Measurements from ENCODE around the gene DNAAF2.
"Not testable (repeated sequence)": the region's sequence is repeated elsewhere in the genome, so short reads cannot be mapped to it uniquely, and the experiment has no call there.

Gene DNAAF2, protein sequence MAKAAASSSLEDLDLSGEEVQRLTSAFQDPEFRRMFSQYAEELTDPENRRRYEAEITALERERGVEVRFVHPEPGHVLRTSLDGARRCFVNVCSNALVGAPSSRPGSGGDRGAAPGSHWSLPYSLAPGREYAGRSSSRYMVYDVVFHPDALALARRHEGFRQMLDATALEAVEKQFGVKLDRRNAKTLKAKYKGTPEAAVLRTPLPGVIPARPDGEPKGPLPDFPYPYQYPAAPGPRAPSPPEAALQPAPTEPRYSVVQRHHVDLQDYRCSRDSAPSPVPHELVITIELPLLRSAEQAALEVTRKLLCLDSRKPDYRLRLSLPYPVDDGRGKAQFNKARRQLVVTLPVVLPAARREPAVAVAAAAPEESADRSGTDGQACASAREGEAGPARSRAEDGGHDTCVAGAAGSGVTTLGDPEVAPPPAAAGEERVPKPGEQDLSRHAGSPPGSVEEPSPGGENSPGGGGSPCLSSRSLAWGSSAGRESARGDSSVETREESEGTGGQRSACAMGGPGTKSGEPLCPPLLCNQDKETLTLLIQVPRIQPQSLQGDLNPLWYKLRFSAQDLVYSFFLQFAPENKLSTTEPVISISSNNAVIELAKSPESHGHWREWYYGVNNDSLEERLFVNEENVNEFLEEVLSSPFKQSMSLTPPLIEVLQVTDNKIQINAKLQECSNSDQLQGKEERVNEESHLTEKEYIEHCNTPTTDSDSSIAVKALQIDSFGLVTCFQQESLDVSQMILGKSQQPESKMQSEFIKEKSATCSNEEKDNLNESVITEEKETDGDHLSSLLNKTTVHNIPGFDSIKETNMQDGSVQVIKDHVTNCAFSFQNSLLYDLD

DNA sequence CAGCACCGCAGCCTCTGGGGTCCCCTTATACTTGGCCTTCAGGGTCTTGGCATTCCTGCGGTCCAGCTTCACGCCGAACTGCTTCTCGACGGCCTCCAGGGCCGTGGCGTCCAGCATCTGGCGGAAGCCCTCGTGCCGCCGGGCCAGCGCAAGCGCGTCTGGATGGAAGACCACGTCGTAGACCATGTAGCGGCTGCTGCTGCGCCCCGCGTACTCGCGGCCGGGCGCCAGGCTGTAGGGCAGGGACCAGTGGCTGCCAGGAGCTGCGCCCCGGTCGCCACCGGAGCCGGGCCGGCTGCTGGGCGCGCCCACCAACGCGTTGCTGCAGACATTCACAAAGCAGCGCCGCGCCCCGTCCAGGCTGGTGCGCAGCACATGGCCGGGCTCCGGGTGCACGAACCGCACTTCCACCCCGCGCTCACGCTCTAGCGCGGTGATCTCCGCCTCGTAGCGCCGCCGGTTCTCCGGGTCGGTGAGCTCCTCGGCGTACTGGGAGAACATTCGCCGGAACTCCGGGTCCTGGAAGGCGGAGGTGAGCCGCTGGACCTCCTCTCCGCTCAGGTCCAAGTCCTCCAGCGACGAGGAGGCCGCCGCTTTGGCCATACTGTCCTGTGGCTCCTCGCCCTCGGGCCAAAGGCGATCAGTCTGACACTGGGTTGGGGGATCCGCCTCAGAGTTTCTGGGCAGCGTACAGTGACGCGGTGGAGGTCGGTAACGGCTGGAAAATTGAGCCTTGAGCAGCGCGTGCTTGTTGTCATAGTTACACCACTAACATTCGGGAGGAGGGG is at the start of gene DNAAF2:
DNAAF2 (minus strand) TSS at position 698 of the 788 bp plus-strand sequence; CDS start at position 603, 95 bp downstream.
- peak; percentile 37 for DNase-seq (ENCODE audit: low read depth, low spot score)

DNA sequence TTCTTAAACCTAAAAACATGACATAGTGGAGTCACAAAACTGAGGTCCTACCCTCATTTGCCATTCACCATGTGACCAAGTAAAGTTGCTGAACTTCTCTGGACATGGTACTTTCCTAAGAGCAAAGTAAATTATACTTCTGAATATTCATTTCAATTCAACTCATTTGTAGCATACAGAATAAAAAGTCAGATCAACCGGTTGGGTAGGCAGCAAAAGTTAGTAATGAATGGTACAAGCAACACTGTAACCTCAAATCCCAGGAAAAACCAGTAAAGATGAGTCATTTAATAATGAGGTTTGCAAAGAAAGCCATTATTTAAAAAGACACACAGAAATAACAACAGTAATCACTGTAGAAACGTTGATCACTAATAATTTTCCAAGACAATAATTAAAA is 44.2 kb upstream of the DNAAF2 start:
- DNase-seq (ENCODE audit: low read depth, low spot score), result no peak

DNA sequence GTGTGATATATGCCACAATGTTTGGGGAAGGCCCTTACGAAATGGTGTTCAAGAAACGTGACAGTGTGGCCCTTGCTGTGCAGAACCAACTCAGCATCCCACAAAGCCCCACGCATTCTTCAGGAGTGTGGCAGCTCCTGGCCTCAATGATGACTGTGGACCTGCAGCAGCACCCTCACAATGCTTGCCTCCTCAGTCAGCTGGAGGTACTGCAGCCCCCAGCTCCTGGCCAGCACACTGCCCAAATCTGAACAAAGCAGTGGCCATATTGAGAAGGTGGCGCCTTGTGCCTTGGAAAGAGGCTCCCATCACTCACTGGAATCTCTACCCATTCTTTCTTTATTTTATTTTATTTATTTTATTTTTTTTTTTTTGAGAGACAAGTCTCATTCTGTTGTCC is 42.6 kb upstream of the DNAAF2 start:
- DNase-seq (ENCODE audit: low read depth, low spot score), result no peak

DNA sequence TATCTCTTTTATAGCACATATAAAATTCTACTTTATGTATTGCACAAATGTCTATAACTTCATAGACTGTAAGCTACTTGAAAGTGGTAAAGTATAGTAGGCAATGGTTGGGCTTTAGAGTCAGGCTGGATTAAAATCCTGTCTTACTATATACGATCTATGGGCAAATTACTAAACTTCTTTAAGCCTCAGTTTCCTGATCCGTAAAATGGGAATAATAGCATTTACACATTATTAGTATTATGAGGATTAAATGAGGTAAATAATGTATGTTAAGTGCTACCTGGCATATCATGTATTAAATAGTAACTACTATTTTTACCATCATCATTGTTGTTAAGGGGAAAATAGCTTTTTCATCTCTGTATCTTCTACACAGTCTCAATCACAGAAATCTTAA is 38.5 kb upstream of the DNAAF2 start:
- no peak for DNase-seq (ENCODE audit: low read depth, low spot score)

GRCh38 chr14:49670475-49670874 is 35.4 kb upstream of the DNAAF2 start:
- no peak for DNase-seq (ENCODE audit: low read depth, low spot score)

- no peak for DNase-seq (ENCODE audit: low read depth, low spot score)
Observed at GRCh38 chr14:49659526-49660455, 24.7 kb upstream of the DNAAF2 start.

DNA sequence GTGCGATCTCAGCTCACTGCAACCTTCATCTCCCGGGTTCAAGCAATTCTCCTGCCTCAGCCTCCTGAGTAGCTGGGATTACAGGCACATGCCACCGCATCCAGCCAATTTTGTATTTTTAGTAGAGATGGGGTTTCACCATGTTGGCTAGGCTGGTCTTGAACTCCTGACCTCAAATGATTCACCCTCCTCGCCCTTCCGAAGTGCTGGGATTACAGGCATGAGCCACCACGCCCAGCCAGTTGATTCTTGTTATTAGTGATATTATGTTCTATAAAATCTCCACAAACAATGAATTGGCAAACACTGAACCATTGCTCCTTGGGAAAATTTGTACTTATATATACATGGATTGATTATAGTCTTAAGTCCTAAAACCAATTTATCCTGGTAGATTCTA is 22.5 kb upstream of the DNAAF2 start:
- not testable (repeated sequence) for DNase-seq (ENCODE audit: low read depth, low spot score)

DNA sequence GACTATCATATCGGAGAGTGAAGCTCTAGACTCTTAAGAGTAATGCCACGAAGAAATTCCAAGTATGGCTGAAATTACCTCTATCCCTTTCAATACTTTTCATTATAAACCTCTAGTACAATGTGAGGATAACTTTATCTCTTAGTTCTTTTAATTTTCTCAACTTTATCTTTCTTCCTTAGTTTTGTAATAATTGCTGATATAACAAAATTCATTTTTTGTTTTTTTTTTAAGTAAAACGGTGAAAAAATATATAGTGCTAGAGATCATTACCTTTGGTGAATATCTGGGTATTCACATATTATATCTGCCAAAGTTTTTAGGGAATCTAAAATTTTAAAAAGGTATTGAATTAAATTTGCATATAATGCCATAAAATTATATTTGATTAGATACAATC is 19.5 kb upstream of the DNAAF2 start:
- no peak for DNase-seq (ENCODE audit: low read depth, low spot score)

DNA sequence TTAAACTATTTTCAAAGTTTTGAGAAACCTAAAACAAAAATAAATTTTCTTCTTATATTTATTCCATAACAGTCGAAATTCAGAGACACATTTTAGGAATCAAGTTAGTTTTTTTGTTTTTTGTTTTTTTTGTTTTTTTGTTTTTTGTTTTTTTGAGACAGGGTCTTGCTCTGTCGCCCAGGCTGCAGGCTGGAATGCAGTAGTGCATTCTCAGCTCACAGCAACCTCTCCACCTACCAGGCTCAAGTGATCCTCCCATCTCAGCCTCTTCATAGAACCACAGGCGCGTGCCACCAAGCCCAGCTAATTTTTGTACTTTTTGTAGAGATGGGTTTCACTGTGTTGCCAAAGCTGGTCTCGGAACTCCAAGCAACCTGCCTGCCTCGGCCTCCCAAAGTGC is 18.5 kb upstream of the DNAAF2 start:
- DNase-seq (ENCODE audit: low read depth, low spot score), result no peak

- no peak for DNase-seq (ENCODE audit: low read depth, low spot score)
Observed at GRCh38 chr14:49642163-49642562, 7.1 kb upstream of the DNAAF2 start.

DNA sequence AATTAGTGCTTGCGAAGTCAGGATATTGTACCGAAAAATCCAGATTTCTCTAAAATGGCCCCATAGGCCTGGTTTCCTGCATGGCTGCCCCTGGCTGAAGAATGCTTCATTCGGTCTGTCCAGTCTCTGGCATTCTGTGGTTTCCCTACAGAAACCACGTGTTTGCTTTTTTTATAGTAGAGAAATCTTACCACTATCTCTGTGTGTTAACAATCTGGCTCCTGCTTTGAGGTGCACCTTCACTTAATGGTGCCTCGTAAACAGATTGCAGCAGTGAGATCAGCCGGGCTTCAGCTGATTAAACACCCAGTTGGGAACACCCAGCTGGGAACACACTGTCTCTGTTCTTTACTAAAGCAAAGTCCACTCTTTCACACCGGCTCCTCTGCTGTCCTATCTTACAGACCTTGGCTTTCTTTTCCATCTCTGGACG is 6.7 kb upstream of the DNAAF2 start:
- DNase-seq (ENCODE audit: low read depth, low spot score), result no peak

- no peak for DNase-seq (ENCODE audit: low read depth, low spot score)
Observed at GRCh38 chr14:49640540-49641417, 5.7 kb upstream of the DNAAF2 start.

DNA sequence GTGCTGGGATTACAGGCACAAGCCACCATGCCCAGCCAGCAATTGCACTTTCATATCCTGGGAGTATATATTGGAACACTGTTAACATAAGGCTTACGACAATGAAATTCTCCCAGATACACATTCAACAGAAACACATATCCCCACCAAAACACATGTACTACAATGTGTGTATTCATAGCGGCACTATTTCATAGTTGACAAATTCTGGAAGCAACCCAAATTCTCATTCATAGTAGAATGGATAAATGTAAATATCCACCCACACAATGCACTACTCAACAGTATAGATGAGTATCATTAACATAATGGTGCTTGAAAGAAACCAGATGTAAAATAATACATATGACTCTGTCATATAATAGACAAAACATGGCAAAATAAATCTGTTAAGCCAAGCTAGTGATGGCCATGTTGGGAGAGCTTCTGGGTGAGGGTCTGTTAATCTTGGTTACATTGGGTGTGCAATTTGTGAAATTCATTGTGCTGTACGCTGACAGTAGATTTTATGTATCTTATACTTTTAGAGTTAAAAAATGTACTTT is 2.6 kb upstream of the DNAAF2 start:
- DNase-seq (ENCODE audit: low read depth, low spot score), result no peak

DNA sequence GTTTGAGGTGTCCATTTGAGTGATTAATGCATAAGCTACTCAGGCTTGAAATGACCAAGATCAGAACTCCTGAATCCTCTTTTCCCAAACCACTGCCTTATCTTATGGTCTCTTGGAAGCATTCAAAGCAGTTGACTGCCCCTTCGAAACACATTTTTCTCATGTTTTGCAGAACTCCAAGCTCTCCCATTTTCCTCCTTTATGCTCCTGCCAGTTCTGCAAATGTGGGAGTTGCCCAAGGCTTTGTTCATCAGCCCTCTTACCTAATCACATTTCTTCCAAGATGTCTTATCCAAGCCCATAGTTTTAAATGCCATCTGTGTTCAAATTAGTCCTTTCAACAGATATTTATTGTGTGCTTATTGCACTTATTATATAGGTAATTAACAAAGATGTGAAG is 1.8 kb upstream of the DNAAF2 start:
- no peak for DNase-seq (ENCODE audit: low read depth, low spot score)

DNA sequence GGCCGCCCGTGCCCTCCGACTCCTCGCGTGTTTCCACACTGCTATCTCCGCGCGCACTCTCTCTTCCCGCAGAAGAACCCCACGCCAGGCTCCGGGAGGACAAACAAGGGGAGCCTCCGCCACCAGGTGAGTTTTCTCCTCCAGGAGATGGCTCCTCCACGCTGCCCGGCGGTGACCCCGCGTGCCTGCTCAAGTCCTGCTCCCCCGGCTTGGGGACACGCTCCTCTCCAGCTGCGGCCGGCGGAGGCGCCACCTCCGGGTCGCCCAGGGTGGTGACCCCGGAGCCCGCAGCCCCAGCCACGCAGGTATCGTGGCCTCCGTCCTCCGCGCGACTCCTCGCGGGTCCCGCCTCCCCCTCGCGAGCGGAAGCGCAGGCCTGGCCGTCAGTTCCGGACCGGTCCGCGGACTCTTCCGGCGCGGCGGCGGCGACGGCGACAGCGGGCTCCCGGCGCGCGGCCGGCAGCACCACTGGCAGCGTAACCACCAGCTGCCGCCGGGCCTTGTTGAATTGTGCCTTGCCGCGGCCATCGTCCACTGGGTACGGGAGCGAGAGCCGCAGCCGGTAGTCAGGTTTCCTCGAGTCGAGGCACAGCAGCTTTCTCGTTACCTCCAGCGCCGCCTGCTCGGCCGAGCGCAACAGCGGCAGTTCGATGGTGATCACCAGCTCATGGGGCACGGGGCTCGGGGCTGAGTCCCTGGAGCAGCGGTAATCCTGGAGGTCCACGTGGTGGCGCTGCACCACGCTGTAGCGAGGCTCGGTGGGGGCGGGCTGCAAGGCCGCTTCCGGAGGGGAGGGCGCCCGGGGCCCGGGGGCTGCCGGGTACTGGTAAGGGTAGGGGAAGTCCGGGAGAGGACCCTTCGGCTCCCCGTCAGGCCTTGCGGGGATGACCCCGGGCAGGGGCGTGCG is 1.2 kb downstream of the DNAAF2 start:
- peak; percentile 85 for DNase-seq (ENCODE audit: low read depth, low spot score)

DNA sequence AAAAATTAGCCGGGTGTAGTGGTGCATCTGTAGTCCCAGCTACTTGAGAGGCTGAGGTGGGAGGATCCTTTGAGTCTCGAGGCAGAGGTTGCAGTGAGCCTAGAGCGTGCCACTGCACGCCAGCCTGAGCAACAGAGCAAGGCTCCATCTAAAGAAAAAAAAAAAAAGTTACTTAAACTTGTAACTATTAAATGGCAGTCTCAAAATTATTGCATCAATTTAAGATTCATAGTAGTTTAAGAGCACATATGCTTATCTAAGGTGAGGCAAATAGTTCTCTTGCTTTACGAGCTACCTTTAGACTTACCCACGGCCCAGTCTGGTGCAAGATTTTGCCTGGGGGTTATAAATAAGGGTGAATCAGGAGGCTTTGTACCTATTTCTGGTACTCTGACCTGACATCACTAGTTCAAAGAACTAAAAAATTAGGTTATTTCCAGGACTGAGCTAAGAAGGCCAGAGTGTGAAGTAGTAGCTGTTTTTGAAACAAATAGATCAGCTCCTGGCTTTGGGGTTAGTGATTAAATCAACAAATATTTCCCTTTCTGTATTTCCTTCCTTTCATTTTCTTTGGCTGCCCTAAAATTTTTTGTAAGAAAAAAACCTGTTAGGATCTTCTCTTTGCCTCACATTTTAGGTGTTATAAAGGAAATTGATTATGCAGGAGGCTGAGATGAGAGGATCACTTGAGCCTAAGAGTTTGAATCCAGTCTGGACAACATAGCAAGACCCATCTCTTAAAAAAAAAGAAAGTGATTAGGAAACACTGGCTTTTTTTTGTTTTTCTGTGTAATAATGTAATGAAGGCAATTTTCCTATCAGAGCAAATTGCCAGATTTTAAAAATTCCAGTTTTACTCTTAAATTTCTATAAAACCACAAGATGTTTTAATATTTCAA is 10.9 kb downstream of the DNAAF2 start:
- no peak for DNase-seq (ENCODE audit: low read depth, low spot score)

DNA sequence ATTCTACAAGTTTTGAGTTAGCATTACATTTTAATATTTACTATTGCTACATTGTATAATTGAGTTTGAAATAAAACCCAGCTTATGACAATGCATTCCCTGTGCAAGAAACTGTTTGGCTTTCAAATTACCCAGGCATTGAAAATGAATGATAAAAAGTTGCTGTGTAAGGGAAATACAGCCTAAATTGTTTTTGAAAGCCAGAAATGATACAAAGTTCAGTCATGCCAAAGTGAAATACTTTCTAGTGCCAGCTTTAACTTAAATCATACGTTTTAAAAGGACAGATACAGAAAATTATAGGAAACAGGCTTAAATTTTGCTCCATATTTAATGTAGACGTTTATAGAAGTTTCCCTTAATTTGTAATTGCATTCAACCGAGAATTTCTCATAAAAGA is 11.7 kb downstream of the DNAAF2 start:
- no peak for DNase-seq (ENCODE audit: low read depth, low spot score)

Measured in activated CD4-positive, CD25-positive, alpha-beta regulatory T cell treated with anti-CD3 and anti-CD28 coated beads, Interleukin-2, amount 50 U/mL, for 16 hours (primary cell).